Glomerular visceral epithelial cell (primary cell): ENCODE results near the gene ACTA1.
"Not testable (repeated sequence)": the region's sequence is repeated elsewhere in the genome, so short reads cannot be mapped to it uniquely, and the experiment has no call there.

Experiments used
- DNase-seq: peaks from one replicate; pipeline ENCODE4 v3.0.0-alpha.2; 2016; ENCODE audit errors: extremely low spot score

Gene ACTA1

GRCh38 chr1:229434005-229434640 is at the start of gene ACTA1:
Gene ACTA1 (minus strand): TSS chr1:229434094. CDS start chr1:229433115, 979 bp downstream.
- no peak for DNase-seq

DNA sequence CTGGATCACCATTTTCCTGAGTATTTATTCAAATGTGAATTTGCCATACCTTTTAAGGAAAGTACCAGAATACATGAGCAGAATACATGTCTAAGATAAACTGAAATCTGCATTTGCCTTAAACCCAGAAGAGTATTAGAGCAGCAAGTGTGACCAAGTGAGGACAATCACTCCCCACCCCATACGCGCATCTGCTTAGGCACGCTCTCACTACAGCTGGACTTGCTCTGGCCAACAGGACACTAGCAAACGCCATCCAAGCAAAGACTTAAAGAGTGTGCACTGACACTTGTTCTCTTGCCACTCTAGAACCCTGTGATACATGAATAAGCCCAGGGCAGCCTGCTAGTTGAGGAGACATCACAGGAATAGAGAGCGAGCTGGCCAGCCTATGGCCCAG is 48.6 kb upstream of the ACTA1 start:
- no peak for DNase-seq

GRCh38 chr1:229480495-229480894 is 46.6 kb upstream of the ACTA1 start:
- DNase-seq: no peak

GRCh38 chr1:229479660-229480399 is 45.9 kb upstream of the ACTA1 start:
- no peak for DNase-seq

DNA sequence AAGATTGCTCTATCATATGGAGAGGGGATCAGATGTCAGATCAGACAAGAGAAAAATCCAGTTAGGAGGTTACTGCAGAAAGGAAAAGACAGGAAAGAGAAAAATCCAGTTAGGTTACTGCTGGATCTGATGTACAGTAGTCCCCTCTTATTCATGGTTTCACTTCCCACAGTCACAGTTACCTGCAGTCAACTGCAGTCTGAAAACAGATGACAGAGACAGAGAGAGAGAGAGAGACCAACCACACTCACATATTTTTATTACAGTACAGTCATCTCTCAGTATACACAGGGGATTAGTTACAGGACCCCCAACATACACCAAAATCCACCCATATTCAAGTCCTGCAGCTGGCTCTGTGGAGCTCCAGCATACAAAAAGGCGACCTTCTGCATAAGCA is 45.0 kb upstream of the ACTA1 start:
- no peak for DNase-seq

DNA sequence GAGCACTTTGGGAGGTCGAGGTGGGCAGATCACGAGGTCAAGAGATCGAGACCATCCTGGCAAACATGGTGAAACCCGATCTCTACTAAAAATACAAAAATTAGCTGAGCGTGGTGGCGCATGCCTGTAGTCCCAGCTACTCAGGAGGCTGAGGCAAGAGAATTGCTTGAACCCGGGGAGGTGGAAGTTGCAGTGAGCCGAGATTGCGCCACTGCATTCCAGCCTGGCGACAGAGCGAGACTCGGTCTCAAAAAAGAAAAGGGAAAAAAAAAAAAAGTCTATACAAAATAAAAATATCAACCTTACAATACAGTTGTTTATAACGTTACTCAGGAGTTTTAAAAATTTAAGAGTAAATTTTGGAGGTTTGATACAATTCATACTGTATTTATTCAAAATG is 42.0 kb upstream of the ACTA1 start:
- DNase-seq: not testable (repeated sequence)

- no peak for DNase-seq
These were observed 40.6 kb upstream of the ACTA1 start for GRCh38 chr1:229474509-229474908.

GRCh38 chr1:229471175-229471574 is 37.3 kb upstream of the ACTA1 start:
- DNase-seq: no peak

GRCh38 chr1:229470406-229471043 is 36.6 kb upstream of the ACTA1 start:
- no peak for DNase-seq

DNA sequence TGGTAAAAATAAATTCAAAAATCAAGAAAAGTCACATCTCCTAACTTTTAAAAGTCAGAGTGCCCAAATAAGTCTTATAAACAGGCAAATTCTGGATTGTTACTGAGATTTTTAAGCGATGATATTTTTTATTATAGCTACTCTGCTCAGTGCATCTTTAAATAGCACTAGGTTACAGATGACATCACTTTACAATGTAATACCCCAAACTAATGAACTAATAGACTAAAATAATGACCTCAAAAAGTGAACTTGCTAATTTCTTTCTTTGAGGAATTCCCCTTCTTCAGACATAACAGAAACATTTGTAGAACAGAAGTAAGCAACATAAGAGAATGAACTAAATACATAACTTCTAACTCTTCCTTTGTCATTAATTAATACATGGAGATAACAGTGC is 33.0 kb upstream of the ACTA1 start:
- no peak for DNase-seq

- DNase-seq: no peak
These were observed 30.8 kb upstream of the ACTA1 start for GRCh38 chr1:229464672-229465071.

DNA sequence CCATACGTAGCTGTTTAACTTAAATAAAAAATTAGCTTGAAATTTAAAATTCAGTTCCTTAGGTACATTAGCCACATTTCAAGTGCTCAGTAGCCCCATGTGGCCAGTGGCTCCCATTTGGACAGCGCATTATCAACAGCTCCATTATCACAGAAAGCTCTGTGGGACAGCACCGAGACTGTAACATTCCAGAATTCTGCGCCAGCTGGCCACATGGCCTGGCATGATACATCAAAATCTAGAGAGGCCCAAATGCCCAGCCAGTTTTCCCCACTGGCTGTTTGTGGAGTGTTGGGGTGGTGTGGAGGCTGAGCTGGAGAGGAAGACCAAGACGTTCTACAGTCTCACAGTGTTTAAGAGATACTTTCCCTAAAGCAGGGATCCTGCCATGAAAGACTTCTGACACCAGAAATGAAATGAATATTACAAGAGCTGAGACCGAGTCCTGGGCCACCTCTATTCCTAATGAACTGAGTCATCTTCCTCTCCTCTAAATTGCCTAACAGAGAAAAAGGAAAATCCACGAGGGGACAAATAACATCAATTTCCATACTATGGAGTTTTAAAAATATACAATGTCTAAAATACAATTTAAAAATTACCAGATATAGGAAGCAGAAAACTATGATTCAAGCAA is 27.3 kb upstream of the ACTA1 start:
- DNase-seq: no peak

- no peak for DNase-seq
These were observed 25.9 kb upstream of the ACTA1 start for GRCh38 chr1:229459815-229460214.

DNA sequence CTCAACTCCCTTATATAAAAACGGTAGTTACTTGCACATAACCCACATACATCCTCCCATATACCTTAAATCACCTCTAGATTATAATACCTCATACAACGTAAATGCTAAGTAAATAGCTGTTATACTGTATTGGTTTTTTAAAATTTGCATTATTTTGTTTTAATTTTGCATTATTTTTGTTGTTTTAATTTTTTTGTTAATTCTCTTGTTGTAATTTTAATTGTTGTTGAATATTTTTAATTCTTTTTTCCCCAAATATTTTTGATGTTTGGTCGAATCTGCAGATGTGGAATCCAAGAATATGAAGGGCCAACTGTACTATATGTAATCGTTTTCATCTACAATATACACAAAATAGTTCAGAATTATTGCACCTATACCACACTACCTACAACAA is 23.5 kb upstream of the ACTA1 start:
- no peak for DNase-seq

DNA sequence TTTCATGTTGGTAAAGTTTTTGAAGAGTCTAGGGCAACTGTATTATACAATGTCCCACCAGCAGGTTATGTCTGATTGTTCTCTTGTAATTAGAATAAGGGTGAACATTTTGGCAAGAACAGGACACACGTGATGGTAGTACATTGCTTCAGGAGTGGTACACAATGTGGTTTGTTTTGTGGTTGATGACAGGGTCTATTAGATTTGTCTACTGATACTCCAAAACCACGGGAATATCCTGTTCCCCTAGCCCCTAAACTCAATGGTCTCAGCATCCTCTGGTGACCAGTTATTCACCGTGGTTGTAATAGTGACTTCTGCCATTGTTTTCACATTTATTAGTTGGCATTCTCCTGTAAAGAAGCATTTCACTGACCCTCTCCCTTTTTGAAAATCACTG is 22.1 kb upstream of the ACTA1 start:
- DNase-seq: no peak

DNA sequence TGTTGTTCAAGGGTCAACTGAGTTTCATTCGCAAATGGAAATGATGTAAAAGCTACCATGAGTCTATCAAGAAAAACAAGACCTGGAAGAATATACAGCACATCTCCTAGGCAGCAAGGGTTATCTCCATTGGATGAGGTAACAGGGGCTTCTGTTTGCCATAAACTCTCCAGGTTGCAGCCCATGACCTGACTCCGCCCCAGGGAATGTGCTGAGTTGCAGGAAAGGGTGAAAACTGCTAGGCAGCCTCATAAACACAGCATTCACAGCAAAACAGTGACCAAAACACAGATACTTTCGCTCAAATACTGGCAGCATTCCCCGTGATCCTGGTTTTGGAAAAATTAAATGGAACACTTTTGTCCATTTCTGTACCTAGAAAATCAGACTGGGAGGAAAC is 20.2 kb upstream of the ACTA1 start:
- DNase-seq: no peak

GRCh38 chr1:229452956-229453801 is 19.3 kb upstream of the ACTA1 start:
- no peak for DNase-seq

DNA sequence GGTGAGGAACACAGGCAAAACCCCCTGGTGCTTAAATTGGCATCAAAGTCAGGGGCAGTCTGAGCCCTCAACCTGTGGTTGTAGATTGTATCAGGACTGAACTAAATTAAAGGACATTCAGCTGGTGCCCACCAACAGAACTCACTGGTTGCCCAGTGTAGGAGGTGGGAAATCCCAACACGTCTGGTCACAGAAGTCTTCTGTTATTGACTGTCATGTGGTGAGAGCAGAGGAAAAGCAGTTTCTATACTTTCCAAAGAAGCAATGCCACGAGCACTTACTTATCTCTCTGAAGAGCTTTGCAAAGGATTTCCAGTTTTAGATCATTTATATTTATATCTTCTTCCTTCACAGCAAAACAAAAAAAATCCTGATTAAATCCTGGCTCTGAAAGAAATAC is 15.0 kb upstream of the ACTA1 start:
- no peak for DNase-seq

DNA sequence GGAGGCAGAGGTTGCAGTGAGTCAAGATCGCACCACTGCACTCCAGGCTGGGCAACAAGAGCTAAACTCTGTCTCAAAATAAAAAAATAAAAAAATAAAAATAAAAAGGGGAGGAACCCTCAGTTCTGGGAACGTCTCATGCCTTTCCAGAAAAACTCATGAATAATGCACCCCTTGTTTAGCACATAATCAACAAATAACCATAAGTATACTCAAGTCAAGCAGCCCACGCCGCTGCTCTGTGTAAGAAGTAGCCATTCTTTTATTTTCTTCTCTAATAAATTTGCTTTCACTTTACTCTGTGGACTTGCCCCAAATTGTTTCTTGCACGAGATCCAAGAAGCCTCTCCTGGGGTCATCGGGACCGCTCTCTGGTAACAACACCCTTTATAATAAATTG is 14.5 kb upstream of the ACTA1 start:
- no peak for DNase-seq

DNA sequence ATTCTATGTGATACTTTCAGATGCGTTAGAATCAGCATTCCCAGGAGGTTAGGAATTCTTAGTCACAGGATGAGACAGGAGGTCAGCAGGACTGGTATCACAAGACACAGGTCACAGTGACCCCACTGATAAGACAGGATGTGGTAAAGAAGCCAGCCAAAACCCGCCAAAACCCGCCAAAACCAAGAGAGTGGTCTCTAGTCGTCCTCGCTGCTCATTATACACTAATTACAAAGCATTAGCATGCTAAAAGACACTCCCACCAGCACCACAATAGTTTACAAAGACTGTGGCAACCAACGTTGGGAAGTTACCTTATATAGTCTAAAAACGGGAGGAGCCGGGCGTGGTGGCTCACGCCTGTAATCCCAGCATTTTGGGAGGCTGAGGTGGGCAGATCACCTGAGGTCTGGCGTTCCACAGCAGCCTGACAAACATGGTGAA is 13.9 kb upstream of the ACTA1 start:
- DNase-seq: no peak

GRCh38 chr1:229445828-229446227 is 11.9 kb upstream of the ACTA1 start:
- no peak for DNase-seq
